Neuronal stem cell (in vitro differentiated cells): Measurements from ENCODE around the gene NPNT.

ENCODE experiments used
- DNase-seq: peaks from one replicate; pipeline ENCODE4 v3.0.0-alpha.2; 2013; ENCODE audit warnings: low spot score
- H2AFZ ChIP-seq: one replicate; pipeline ENCODE4 v1.6.1; 2013; ENCODE audit warnings: mild to moderate bottlenecking, low read length, inconsistent platforms
- H2AK5ac ChIP-seq: 2 replicates; pipeline ENCODE4 v1.6.1; 2013; ENCODE audit warnings: low read depth, mild to moderate bottlenecking, inconsistent platforms, low read length, moderate library complexity, mixed read lengths
- H2BK120ac ChIP-seq: 2 replicates; pipeline ENCODE4 v1.6.1; 2013; ENCODE audit warnings: low read depth, mild to moderate bottlenecking, inconsistent platforms, low read length, moderate library complexity, mixed read lengths
- H2BK12ac ChIP-seq: one replicate; pipeline ENCODE4 v1.6.1; 2013; ENCODE audit warnings: low read length, inconsistent platforms
- H2BK15ac ChIP-seq: 2 replicates; pipeline ENCODE4 v1.6.1; 2013; ENCODE audit warnings: mild to moderate bottlenecking, low read length, inconsistent platforms, mixed read lengths
- H2BK5ac ChIP-seq: one replicate; pipeline ENCODE4 v1.6.1; 2013; ENCODE audit warnings: inconsistent platforms, mild to moderate bottlenecking, low read length, moderate library complexity
- H3K14ac ChIP-seq: one replicate; pipeline ENCODE4 v1.6.1; 2013; ENCODE audit warnings: low read length, inconsistent platforms
- H3K18ac ChIP-seq: 2 replicates; pipeline ENCODE4 v1.6.1; 2013; ENCODE audit warnings: low read length, inconsistent platforms
- H3K23ac ChIP-seq: 2 replicates; pipeline ENCODE4 v1.6.1; 2013; ENCODE audit warnings: low read depth, mild to moderate bottlenecking, mixed read lengths, low read length, inconsistent platforms; ENCODE audit not compliant: poor library complexity
- H3K27ac ChIP-seq: replicated peaks from 3 replicates; pipeline ENCODE4 v1.5.1; 2013; ENCODE audit warnings: low read length, inconsistent platforms
- H3K27me3 ChIP-seq, 3 experiments: 2 replicates each; pipeline ENCODE4 v1.6.1; 2013; ENCODE audit warnings: low read length in 3 of 3, mild to moderate bottlenecking in 2 of 3, inconsistent platforms in 1 of 3, low read depth in 1 of 3, mixed read lengths in 1 of 3, moderate library complexity in 1 of 3; ENCODE audit not compliant: control insufficient read depth in 3 of 3, insufficient read depth in 3 of 3
- H3K36me3 ChIP-seq, 2 donors: replicated peaks in 1 of 2; 2 replicates each; pipeline ENCODE4 v1.6.1; 2013; ENCODE audit warnings: low read length in 2 of 2; ENCODE audit not compliant: control insufficient read depth in 2 of 2, insufficient read depth in 2 of 2
- H3K4ac ChIP-seq: 2 replicates; pipeline ENCODE4 v1.6.1; 2013; ENCODE audit warnings: inconsistent platforms, mild to moderate bottlenecking, low read length, moderate library complexity
- H3K4me1 ChIP-seq, 2 donors: 1 replicate in 1 of 2; 2 replicates in 1 of 2; pipeline ENCODE4 v1.6.1; 2013; ENCODE audit warnings: low read length in 2 of 2, low read depth in 1 of 2; ENCODE audit not compliant: control insufficient read depth in 2 of 2, insufficient read depth in 1 of 2
- H3K4me2 ChIP-seq: one replicate; pipeline ENCODE4 v1.6.1; 2013; ENCODE audit warnings: mild to moderate bottlenecking, low read length, inconsistent platforms; ENCODE audit not compliant: insufficient read depth, poor library complexity, severe bottlenecking
- H3K4me3 ChIP-seq, 2 donors: 2 replicates each; pipeline ENCODE4 v1.5.1; 2013; ENCODE audit warnings: low read length in 2 of 2, mild to moderate bottlenecking in 2 of 2, inconsistent platforms in 1 of 2, moderate library complexity in 1 of 2
- H3K79me1 ChIP-seq: one replicate; pipeline ENCODE4 v1.6.1; 2013; ENCODE audit warnings: low read depth, mild to moderate bottlenecking, inconsistent platforms, low read length, moderate library complexity
- H3K9ac ChIP-seq: one replicate; pipeline ENCODE4 v1.6.1; 2013; ENCODE audit warnings: mild to moderate bottlenecking, low read depth, low read length, inconsistent platforms; ENCODE audit not compliant: poor library complexity
- H3K9me3 ChIP-seq, 2 donors: replicated peaks in 1 of 2; 2 replicates each; pipeline versions ENCODE3 to v1.6.1; 2013; ENCODE audit warnings: low read length in 2 of 2, mild to moderate bottlenecking in 2 of 2, inconsistent platforms in 1 of 2, low read depth in 1 of 2, mixed read lengths in 1 of 2, moderate library complexity in 1 of 2; ENCODE audit not compliant: control insufficient read depth in 2 of 2, insufficient read depth in 1 of 2
- H4K8ac ChIP-seq: one replicate; pipeline ENCODE4 v1.6.1; 2013; ENCODE audit warnings: low read depth, mild to moderate bottlenecking, inconsistent platforms, low read length, moderate library complexity
- H4K91ac ChIP-seq: one replicate; pipeline ENCODE4 v1.6.1; 2013; ENCODE audit warnings: low read length, low read depth, mild to moderate bottlenecking, inconsistent platforms; ENCODE audit not compliant: poor library complexity
- WGBS, 2 donors: extraction: QIAGEN DNeasy Blood & Tissue Kit; methylation state at CpG; one replicate each; pipeline ENCODE4 v1.1.7; 2013; ENCODE audit warnings: missing lambda C conversion rate in 2 of 2, mixed read lengths in 1 of 2; ENCODE audit not compliant: insufficient read length in 2 of 2, insufficient replicate concordance in 1 of 2; ENCODE audit errors: extremely low coverage in 2 of 2; 5-methylcytosine and 5-hydroxymethylcytosine counted together

The NPNT gene

GRCh38 chr4:105979506-105979905 lies 84.2 kb downstream of the NPNT start:
- Histone ChIP-seq H3K4me3 (no peak overlapping the region), H3K9me3 (no peaks in the 10 kb centered on the region), H3K4me2 (no peak overlapping the region), H2BK120ac (no peak overlapping the region), H2AK5ac (no peak overlapping the region), H3K14ac (no peak overlapping the region), H3K4me1 (no peaks in the 10 kb centered on the region), H3K79me1 (no peaks in the 10 kb centered on the region), H4K8ac (no peak overlapping the region), H2AFZ (no peak overlapping the region), H3K4ac (no peak overlapping the region), H3K18ac (no peak overlapping the region), H3K27ac (no peak overlapping the region), H3K27me3 (no peaks in the 10 kb centered on the region), H3K36me3 (no peaks in the 10 kb centered on the region), H2BK15ac (no peak overlapping the region), H2BK5ac (no peak overlapping the region), H2BK12ac (no peak overlapping the region), H3K23ac (no peak overlapping the region), H3K9ac (no peak overlapping the region), H4K91ac (no peak overlapping the region)
- WGBS, 2 donors = no CpG with 5 or more reads among the region's 3 CpGs
- DNase-seq = no peak

GRCh38 chr4:105988671-105989070 lies 93.4 kb downstream of the NPNT start:
- Histone ChIP-seq H2BK120ac (no peak overlapping the region), H2AFZ (no peak overlapping the region), H3K36me3 (no peaks in the 10 kb centered on the region), H3K4me1 (no peaks in the 10 kb centered on the region), H4K91ac (no peak overlapping the region), H3K18ac (no peak overlapping the region), H3K4ac (no peak overlapping the region), H3K23ac (no peak overlapping the region), H3K79me1 (no peaks in the 10 kb centered on the region), H3K14ac (no peak overlapping the region), H3K9ac (no peak overlapping the region), H2BK15ac (no peak overlapping the region), H3K4me3 (no peak overlapping the region), H3K9me3 (no peaks in the 10 kb centered on the region), H2BK12ac (no peak overlapping the region), H4K8ac (no peak overlapping the region), H3K27me3 (no peaks in the 10 kb centered on the region), H3K27ac (no peak overlapping the region), H2AK5ac (no peak overlapping the region), H3K4me2 (no peak overlapping the region), H2BK5ac (no peak overlapping the region)
- no peak for DNase-seq
- WGBS, 2 donors = no CpG with 5 or more reads among the region's 2 CpGs

DNA sequence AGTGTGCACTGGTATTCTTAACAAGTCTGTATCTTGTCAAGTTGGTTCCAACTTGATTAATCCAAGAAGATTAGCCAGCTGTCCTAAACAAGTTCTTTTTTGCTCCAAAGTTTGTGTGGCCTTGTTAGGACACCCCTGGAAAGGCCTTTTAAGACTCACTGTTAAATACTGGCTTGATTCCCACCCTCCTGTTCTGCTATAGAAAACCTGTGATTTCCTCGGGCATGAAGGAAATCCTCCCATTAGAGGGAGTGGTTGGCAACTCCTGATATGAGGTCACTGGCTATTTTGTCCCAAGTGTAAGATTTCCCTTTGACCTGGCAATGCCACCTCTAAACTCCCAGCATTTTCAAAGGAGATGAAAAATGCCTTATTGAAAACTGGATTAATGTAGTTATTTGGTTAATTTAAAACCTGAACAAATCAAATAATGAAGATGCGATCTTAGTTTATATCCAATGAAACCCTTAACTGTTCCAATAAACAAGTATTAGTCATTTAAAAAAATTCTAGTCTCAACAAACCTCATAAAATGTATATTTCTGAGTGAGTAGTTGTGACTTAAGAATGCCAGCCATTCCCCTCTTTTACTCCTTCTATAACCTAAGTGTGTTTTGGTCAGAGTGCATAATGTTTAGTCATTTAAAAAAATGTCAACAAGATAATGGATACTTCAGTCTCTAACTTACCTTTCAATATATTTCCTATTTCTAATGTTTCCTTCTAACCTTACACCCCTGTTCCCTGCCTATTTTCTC lies 94.4 kb downstream of the NPNT start:
- Histone ChIP-seq H3K9me3 (no peaks in the 10 kb centered on the region), H4K8ac (no peak overlapping the region), H3K27me3 (no peaks in the 10 kb centered on the region), H2BK5ac (no peak overlapping the region), H3K23ac (no peak overlapping the region), H3K36me3 (no peaks in the 10 kb centered on the region), H3K79me1 (no peaks in the 10 kb centered on the region), H3K4me1 (no peaks in the 10 kb centered on the region), H2BK15ac (no peak overlapping the region), H3K4me3 (no peak overlapping the region), H3K4me2 (no peak overlapping the region), H2AFZ (no peak overlapping the region), H2AK5ac (no peak overlapping the region), H3K9ac (no peak overlapping the region), H2BK12ac (no peak overlapping the region), H2BK120ac (no peak overlapping the region), H4K91ac (no peak overlapping the region), H3K4ac (no peak overlapping the region), H3K27ac (no peak overlapping the region), H3K14ac (no peak overlapping the region), H3K18ac (no peak overlapping the region)
- DNase-seq = no peak
- WGBS, 2 donors = no CpG with 5 or more reads among the region's 2 CpGs

- Histone ChIP-seq H3K4ac (no peak overlapping the region), H3K9me3 (no peaks in the 10 kb centered on the region), H2BK5ac (no peak overlapping the region), H3K4me2 (no peak overlapping the region), H4K91ac (no peak overlapping the region), H3K27ac (no peak overlapping the region), H3K14ac (no peak overlapping the region), H2BK12ac (no peak overlapping the region), H3K36me3 (no peaks in the 10 kb centered on the region), H4K8ac (no peak overlapping the region), H3K4me1 (no peaks in the 10 kb centered on the region), H3K79me1 (no peaks in the 10 kb centered on the region), H2BK120ac (no peak overlapping the region), H2AFZ (peak overlapping the region; percentile 15), H3K4me3 (no peak overlapping the region), H3K9ac (no peak overlapping the region), H2BK15ac (no peak overlapping the region), H3K27me3 (no peaks in the 10 kb centered on the region), H2AK5ac (no peak overlapping the region), H3K23ac (no peak overlapping the region), H3K18ac (no peak overlapping the region)
- WGBS, 2 donors = no CpG with 5 or more reads among the region's 3 CpGs
- DNase-seq = no peak
Observed at GRCh38 chr4:105990933-105991332, 95.7 kb downstream of the NPNT start.
